Fibroblast of peridontal ligament (primary cell): ENCODE measurements around the gene PCNX3.
"Not testable (repeated sequence)": the region's sequence is repeated elsewhere in the genome, so short reads cannot be mapped to it uniquely, and the experiment has no call there.

ENCODE experiments used
- DNase-seq: peaks from one replicate; pipeline ENCODE4 v3.0.0-alpha.2; 2010; ENCODE audit errors: extremely low read depth

PCNX3 gene

DNA sequence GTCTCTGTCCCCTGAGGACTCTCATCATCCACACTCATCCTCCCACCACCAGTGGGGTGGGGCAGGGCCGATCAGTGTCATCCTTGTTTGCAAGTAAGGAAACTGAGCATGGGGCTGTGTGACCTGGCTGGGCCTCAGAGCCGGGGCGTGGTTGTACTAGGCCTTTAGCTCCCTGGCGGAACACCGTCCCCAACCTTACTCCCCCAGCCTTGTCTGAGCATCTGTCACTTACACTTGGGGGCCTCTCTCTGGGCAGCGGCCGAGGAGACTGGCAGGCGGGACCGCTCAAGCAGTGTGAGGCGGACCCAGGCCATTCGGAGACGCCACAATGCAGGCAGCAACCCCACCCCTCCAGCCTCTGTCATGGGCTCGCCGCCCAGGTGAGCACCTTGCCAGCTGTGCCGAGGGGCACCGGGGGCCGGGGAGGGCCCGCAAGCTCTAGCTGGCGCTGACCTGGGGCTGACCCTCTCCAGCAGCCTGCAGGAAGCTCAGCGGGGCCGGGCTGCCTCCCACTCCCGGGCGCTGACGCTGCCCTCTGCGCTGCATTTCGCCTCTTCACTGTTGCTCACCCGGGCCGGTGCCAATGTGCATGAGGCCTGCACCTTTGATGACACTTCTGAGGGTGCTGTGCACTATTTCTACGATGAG, 3.8 kb downstream of the PCNX3 start:
- no peak for DNase-seq

DNA sequence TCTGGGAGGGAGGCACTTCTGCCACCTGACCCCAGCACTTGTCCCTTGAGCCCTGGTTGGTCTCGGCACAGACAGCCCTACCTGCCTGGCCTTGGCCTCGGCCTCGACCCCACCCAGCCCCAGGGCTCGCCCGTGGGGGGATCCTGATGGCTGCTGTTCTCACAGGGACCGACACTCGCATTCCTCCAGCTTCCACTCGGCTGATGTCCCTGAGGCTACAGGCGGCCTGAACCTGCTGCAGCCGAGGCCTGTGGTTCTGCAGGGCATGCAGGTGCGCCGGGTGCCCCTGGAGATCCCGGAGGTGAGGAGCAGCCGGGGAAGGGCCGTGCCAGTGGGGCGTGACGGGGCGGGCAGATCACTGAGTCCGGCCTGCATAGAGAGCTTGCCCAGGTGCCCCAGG, 5.1 kb downstream of the PCNX3 start:
- DNase-seq, result no peak

DNA sequence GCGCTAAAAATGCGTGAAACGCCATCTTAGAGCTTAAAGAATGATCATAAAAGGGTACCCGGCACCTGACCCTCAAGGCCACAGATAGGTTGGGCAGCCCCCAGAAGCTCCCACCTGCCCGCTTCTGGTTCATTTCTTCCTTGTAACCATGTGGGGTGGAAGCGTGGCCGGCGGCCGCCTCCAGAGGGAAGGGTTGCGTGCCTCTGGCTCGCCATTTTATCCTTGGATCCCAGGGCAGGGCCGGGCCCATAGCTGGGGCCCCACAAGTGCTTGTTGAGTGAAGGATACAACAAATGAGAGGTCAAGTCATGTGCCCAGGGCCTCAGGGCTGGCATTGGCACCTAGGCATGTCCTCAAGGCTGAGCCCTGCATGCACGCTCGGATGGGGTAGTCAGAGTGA, 5.9 kb downstream of the PCNX3 start:
- DNase-seq, result no peak

DNA sequence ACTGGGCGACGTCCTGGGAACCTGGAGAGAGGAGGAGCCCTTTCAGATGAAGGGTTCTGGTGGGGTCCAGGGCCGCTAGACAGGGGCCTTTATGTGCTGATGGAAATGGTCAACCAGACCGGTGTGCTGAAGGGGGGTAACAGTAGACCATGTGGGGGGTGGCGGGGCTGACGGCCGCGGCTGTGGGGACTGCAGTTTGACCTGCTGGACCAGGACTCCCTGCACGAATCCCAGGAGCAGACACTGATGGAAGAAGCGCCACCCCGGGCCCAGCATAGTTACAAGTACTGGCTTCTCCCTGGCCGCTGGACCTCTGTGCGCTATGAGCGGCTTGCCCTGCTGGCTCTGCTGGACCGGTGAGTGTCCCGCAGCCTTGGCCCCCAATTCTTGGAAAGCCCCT, 6.4 kb downstream of the PCNX3 start:
- no peak for DNase-seq

DNA sequence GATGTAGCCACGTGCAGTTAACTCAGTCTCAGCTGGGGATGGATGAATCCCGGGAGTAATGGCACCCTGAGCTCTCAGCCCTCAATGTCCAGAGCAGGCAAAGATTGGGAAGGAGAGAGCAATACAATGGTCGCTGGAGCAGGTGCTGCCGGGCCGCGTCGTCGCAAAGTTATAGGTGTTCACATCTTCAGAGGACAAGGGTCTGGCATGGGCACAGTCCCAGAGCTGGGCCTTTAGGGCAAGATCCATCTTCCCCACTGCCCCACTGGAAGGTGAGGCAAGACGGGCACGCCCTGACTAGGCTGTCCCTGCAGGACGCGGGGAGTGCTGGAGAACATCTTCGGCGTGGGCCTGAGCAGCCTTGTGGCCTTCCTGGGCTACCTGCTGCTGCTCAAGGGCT, 7.6 kb downstream of the PCNX3 start:
- DNase-seq, result no peak

DNA sequence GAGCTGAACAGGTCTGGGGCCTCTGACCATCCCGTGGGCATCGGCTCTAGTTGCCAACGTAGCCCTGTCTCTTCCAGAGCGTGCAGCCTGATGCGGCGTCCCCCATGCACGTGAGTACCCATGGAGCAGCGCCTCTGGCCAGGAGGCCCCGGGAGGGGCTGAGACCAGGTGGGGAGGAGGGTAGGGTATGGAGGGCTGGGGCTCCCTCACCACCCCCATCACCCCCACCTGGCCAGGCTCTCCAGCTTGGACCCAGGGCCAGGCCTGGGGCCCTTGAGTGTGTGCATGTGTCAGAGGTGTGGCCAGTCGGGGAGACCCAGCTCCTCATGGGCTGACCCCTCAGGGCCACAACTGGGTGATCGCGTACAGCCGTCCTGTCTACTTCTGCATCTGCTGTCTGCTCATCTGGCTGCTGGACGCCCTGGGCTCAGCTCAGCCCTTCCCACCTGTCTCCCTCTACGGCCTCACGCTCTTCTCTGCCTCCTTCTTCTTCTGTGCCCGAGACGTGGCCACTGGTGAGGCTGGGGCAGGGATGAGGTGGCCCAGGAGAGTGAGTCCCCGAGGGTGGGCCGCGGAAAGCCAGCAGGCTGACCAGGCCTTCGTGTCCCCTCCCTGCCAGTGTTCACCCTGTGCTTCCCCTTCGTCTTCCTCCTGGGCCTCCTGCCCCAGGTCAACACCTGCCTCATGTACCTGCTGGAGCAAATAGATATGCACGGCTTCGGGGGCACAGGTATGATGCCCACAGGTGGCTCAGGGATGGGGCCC, 8.5 kb downstream of the PCNX3 start:
- no peak for DNase-seq

DNA sequence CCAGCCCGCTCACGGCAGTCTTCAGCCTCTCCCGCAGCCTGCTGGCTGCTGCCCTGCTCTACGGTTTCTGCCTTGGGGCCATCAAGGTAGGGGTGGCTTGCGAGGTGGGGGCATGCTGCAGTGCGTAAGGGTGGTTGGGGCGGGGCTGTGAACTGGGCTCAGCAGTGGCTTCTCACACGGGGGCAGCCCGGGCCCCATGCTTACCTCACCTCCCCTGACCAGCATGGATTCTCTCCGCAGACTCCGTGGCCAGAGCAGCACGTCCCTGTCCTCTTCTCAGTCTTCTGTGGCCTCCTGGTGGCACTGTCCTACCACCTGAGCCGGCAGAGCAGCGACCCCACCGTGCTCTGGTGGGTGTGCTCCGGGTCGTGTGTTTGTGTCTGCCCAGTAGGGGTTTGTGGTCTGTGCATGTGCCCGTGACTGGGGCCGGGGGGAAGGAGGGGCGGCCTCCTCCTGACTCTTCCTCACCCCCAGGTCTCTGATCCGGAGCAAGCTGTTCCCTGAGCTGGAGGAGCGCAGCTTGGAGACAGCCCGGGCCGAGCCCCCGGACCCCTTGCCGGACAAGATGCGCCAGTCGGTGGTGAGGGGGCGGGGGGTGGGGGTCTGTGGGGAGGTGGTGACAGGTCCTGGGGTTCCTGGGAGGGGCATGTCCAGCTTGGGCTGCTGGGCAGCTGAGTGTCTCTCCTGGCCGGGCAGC, 9.5 kb downstream of the PCNX3 start:
- DNase-seq, result no peak

DNA sequence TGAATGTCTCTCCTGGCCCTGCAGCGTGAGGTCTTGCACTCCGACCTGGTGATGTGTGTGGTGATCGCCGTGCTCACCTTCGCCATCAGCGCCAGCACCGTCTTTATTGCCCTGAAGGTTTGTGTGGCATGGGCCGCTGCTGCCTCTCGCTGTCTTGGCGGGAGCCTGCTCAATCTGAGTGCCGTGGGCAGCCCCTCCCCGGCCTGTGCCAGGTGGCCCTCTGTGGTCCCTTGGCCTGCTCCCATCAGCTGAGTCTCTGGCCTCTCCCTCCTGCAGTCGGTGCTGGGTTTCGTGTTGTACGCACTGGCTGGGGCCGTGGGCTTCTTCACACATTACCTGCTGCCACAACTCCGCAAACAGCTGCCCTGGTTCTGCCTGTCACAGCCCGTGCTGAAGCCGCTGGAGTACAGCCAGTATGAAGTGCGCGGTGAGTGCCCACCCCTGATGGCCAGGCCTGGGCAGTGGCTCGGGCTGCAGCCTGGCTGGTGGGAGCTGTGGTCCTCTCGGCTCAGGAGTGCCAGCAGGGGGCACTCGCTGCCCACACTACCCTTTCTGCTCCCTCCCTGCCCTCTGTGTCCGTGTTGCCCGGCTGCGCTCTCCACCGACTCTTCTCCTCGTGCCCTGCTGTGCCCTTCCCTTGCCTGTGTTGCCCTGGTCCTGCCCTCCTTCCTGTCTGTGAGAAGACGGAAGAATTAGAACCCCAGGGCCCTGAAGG, 10.2 kb downstream of the PCNX3 start:
- peak; percentile 25 for DNase-seq

DNA sequence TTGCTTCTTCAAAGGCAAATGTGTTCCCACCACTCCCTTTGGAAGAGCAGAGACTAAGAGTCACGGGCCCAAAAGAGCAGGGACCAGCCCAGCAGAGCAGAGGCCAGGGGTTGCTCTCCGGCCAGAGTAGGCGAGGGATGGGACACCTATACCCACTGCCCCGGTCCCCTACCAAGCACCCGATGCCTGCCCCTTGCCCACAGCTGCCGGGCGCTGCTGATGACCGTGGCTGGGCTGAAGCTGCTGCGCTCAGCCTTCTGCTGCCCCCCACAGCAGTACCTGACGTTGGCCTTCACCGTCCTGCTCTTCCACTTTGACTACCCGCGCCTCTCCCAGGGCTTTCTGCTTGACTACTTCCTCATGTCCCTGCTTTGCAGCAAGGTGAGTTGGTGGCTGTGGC, 11.6 kb downstream of the PCNX3 start:
- DNase-seq, result no peak

DNA sequence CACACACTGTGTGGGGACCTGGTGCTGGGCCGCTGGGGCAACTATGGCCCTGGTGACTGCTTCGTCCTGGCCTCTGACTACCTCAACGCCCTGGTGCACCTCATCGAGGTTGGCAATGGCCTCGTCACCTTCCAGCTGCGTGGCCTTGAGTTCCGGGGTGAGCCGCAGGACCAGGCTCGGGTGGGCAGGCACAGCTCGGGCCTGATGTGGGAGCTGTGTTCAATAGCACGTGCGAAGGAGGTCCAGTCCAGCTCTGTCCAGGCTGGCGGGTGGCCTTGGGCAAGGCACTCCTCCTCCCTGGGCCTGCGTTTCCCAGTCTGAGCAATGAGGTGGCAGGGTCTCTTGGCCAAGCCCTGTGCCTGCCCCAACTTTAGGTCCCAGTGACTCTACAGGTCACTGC, 14.0 kb downstream of the PCNX3 start:
- DNase-seq, result no peak

DNA sequence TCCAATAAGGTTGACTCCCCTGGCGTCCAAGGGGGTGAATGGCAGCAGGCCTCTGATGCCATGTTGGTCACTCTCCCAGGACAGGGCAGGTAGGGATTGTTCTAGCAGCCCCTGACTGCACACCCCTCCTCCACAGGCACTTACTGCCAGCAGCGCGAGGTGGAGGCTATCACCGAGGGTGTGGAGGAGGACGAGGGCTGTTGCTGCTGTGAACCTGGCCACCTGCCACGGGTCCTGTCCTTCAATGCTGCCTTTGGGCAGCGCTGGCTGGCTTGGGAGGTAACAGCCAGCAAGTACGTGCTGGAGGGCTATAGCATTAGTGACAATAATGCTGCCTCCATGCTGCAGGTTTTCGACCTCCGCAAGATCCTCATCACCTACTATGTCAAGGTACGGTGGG, 14.6 kb downstream of the PCNX3 start:
- no peak for DNase-seq

DNA sequence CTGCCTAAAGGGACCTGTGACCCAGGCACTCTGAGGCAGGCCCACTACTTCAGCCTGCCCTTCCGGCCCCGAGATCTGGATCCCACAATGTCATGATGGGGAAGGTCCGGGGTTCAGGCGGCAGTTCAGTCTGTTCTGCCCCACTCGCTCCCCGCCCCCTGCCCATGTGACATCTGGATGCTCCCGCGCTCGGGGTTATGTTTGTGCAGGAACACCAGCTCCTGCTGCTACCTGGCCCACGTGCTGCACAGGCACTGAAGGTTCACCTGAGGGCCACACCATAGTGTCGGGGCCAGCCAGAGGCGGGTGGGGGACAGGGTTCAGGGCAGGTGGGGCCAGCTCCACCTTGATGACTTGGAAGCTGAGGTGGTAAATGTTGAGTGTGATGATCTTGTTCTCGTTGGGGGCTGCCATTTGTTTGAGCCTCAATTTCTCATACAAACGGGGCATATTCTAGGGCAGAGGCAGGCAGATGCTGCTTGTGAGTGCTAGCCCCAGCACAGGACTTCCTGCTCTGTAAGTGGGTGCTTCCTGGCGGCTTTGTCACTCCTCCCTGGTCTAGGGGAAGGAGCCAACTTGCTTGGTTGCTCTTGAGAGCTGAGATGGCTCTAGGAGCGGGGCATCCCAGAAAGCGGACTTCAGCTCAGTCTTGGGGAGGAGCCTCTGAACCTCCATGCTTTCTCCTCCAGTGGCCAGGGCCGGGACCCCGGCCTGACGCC, 18.0 kb downstream of the PCNX3 start:
- no peak for DNase-seq

DNA sequence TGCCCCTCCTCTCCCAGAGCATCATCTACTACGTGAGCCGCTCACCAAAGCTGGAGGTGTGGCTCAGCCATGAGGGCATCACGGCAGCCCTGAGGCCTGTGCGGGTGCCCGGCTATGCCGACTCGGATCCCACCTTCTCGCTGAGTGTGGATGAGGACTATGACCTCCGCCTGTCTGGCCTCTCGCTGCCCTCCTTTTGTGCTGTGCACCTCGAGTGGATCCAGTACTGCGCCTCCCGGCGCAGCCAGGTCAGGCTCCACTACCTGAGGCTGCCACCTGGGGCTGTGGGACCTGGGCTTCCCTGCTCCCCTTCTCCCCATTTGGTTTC, 18.5 kb downstream of the PCNX3 start:
- no peak for DNase-seq

DNA sequence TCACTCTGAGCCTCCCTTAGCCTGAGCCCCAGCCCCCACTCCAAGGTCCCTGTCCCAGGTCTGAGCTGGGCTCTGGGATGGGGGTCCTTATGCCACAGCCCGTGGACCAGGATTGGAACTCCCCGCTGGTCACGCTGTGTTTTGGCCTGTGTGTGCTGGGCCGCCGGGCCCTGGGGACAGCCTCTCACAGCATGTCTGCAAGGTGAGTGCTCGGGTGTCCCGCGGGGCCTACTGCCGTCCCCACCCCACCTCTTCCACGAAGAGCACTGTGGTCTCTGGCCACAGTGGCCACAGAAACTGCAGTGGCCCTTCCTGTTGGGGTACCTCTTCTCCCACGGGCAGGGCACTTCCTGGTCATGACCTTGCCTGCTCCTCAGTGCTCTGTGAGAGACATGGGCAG, 18.9 kb downstream of the PCNX3 start:
- no peak for DNase-seq

DNA sequence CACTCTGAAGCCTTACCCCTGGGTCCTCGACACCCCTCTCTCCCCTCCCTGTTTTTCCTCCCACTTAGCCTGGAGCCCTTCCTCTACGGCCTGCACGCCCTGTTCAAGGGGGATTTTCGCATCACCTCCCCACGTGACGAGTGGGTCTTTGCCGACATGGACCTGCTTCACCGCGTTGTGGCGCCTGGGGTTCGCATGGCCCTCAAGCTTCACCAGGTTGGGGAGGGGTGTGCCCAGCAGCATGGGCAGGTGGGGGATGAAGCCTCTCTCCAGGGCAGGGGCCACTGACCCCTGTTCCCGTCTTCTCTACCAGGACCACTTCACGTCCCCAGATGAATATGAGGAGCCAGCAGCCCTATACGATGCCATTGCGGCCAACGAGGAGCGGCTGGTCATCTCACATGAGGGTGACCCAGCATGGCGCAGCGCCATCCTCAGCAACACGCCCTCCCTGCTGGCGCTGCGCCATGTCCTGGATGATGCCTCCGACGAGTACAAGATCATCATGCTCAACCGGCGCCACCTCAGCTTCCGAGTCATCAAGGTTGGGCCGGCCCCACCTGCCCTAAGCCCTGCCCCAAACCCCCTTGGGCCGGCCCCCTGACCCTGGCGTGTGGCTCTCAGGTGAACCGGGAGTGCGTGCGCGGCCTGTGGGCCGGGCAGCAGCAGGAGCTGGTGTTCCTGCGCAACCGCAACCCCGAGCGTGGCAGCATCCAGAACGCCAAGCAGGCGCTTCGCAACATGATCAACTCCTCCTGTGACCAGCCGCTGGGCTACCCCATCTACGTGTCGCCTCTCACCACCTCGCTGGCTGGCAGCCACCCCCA, 19.5 kb downstream of the PCNX3 start:
- DNase-seq, result no peak

DNA sequence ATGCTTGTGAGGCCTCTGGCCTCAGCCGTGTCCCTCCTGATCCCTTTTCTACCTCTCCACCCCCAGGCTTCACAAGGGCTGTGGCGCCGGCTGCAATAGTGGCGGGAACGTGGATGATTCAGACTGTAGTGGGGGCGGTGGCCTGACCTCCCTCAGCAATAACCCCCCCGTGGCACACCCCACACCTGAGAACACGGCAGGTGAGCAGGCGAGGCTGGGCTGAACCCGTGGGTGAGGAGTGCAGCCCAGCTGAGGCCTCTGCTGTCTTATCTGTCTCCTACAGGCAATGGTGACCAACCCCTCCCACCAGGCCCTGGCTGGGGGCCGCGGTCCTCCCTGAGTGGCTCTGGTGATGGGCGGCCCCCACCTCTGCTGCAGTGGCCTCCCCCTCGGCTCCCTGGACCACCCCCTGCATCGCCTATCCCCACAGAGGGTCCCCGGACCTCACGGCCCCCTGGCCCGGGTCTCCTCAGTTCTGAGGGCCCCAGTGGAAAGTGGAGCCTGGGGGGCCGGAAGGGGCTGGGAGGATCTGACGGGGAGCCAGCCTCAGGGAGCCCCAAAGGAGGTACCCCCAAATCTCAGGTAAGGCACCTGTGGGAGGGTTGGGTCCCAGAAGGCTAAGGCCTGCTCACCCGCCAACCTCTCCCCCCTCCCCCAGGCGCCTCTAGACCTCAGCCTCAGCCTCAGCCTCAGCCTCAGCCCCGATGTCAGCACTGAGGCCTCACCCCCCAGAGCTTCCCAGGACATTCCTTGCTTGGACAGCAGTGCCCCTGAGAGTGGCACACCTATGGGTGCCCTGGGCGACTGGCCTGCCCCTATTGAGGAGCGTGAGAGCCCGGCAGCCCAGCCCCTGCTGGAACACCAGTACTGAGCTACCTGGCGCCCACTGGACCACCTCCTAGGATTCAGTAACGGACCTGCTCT, 20.8 kb downstream of the PCNX3 start:
- no peak for DNase-seq

DNA sequence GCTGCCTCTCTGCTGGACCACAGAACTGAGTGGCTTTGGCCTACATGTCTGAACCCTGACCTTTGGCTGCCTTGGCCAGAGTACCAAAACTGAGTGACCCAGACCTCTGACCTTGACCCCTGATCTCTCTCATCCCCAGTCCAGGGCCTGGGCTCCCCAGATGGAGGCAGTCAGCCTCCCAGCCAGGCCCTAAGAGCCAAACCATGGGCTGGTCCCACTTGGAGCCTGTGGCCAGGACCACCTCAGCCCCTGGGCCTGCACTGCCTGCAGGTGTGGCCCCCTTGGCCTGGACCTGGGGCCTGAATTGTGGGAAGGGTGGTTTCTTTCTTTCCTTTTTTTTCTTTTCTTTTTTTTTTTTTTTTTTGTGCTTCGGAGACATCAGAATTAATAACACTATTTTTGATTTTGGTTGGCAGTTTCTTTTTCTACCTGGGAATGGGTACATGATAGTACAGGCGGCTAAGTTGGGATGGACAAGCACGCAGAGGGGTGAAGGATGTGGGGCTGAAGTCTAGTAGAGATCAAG, 21.5 kb downstream of the PCNX3 start:
- no peak for DNase-seq

DNA sequence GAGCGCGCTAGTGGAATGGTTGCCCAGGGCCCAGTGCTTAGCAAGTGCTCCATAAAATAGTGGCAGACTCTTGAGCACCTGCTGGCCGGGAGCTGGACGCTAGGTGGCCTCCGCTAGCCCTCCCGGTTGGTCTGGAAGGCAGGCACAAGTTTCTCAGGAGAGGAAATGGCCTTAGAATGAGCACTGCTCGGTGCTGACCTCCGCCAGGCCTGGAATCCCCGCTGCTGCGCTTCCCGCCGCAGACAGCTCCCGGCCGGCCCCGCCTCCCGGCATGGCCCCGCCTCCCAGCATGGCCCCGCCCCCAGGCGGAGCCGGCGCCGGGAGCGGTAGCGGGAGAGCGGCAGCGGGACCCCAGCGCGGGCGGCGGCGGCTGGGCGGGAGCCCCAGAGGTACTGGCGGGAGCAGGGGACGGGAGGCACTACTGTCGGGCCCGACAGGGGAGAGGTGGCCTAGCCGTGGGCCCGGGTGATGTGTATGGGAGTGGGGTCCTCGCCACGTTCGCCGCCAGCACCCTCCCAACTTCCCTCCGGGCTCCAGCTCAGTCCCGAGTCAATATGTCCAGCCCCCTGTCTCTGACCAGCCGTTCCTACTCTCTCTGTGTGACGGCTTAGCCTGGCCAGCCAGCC, 22.3 kb downstream of the PCNX3 start, which contains the start of gene SIPA1:
Gene SIPA1 (plus strand): TSS at position 308 of the 626 bp plus-strand sequence. CDS start 2,821 bp downstream, outside the sequence.
- DNase-seq, result peak; percentile 72

DNA sequence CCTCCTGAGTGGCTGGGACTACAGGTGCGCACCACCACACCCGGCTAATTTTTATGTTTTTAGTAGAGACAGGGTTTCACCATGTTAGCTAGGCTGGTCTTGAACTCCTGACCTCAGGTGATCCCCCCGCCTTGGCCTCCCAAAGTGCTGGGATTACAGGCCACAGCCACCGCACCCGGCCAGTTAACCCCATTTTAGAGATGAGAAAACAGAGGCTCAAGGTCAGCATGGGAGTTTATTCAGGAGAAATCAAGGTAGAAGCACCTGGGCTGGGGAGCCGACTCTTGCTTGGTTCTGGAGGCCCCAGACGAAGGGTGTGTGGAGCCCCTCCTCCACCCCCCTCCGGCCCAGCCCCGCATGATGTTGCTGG, 23.6 kb downstream of the PCNX3 start:
- DNase-seq, result not testable (repeated sequence)
